HUDEP-2 (cell line): ENCODE measurements around the gene PLA2G2C.
A peak's percentile ranks its signal among the peaks of the same experiment; 100 is the strongest.
"Not testable (repeated sequence)": the region's sequence is repeated elsewhere in the genome, so short reads cannot be mapped to it uniquely, and the experiment has no call there.

Experiments used
- DNase-seq, 76 experiments: peaks; one replicate each; lab custom pipeline; 2025; ENCODE audit not compliant: unreplicated experiment in 76 of 76; lab: John Stamatoyannopoulos, UW

Gene PLA2G2C

DNA sequence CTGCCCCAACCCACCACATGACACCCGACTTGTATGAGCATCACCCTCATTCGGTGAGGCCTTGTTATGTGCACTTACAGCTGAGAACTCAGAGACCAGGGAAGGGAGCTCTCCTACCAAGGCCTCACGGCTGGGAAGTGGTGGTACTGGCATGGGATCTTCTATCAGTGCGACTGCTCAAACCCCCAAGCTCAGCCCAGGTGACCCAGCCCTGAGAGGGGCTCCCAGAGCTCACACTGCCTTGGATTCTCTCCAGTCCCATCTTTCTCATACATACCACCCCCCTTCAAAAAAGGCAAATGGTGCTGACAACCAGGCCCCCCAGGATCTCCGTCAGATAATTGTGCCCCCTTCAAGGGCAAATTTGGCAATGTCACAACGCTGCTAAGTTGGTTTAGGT is 48.0 kb downstream of the PLA2G2C start:
- no peak for DNase-seq

DNA sequence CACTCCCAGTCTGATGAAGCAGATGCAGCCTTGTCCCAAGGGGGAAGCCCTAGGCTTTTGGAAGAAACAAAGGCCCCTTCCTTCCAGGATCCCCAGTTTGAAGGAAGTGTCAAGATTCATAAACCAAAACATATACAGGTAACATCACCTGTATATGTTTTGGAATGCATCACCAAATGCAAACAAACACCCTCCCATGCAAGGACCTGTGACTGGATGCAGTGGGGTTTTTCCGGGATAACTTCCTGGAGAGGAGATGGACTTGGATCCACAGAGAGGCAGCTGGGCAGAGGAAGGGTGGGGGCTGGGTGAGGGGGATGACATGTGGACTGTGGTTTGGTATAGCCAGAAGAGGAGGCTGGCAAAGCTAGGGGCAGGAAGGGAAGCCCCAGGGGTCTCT is 48.7 kb downstream of the PLA2G2C start:
- DNase-seq: no peak

DNA sequence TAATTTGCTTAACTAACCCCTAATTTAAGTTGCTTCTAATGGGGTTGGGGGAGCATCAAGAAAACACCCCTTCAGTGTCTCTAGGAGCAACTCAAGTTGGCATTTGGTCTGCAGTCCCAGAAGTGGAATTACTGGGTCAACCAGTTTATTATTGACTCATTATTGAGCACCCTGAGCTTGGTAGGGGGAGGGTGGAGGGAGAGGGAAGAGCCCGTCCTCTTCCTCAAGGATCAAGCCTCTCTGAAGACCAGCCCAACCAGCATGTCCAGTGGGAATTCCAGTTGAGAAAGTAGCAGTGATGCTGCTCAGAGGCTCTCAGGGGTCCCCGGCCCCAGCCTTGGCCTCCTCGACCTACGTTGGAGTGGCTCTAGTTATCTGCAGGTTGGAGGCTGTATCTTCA is 49.3 kb downstream of the PLA2G2C start:
- no peak for DNase-seq

DNA sequence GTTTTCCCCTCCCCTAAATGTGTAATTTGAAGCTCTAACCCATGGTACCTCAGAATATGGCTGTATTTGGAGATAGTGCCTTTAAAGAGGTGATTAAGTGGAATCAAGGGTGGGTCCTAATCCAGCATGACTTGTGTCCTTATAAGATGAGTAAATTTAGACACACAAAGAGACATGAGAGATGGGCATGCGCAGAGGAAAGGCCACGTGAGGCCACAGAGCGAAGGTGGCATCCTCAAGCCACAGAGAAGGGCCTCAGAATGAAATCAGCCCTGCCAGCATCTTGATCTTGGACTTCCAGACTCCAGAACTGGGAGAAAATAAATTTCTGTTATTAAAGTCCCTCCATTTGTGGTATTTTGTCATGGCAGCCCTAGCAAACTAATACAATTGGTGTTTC is 50.1 kb downstream of the PLA2G2C start:
- DNase-seq: no peak

DNA sequence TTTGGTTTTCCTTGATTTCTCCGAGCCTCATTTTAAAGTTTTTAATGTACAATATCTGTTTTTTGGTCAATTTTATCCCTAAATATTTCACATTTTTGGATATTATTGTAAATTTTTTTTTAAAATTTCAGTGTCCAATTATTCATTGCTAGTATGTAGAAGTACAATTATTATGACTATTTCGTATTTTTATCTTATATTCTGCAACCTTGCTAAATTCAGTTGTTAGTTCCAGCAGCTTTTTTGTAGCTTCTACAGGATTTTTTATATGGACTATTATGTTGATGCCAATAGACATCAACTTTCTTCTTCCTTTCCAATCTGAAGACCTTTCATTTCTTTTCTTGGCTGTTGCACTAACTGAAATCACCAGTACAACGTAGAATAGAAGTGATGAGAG is 51.3 kb downstream of the PLA2G2C start:
- DNase-seq: no peak

DNA sequence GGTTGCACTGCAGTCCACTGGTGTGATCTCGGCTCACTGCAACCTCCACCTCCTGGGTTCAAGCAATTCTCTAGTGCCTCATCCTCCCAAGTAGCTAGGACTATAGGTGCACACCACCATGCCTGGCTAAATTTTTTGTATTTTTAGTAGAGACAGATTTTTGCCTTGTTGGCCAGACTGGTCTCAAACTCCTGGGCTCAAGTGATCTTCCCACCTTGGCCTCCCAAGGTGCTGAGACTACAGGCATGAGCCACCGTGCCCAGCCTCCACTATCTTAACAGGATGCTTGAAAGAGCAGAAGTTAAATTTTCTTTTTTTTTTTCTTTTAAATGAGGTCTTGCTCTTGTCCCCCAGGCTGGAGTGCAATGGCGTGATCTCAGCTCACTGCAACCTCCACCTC is 55.8 kb downstream of the PLA2G2C start:
- not testable (repeated sequence) for DNase-seq

DNA sequence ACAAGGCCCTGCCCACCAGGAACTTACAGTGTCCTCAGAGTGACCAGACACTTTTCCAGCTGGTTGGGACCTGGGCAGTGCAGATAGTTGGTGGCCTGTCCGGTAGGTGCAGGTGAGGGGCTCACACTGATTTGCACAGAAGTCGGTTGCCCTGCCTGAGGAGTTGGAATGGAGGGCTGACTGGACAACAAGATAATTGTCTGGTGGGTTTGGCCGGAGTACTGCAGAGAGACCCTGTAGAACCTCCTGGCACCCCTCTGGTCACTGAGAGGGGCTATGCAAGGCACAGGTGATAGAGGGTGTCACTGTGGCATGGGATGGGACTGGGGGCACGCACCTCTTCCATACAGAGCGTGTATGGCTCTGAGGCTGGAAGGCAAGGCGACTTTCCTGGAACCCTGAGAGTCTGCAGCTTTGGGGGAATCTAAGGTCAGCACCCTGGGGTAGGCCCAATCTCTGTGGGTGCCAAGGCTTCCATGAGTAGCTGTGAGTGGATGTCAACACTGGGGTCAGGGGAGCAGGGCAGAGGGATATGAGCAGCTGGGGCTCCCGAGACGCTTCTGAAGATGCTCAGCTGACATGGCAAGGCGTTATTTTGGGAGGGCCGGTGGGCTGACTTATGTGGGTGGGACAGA is 59.4 kb downstream of the PLA2G2C start:
- DNase-seq: no peak

DNA sequence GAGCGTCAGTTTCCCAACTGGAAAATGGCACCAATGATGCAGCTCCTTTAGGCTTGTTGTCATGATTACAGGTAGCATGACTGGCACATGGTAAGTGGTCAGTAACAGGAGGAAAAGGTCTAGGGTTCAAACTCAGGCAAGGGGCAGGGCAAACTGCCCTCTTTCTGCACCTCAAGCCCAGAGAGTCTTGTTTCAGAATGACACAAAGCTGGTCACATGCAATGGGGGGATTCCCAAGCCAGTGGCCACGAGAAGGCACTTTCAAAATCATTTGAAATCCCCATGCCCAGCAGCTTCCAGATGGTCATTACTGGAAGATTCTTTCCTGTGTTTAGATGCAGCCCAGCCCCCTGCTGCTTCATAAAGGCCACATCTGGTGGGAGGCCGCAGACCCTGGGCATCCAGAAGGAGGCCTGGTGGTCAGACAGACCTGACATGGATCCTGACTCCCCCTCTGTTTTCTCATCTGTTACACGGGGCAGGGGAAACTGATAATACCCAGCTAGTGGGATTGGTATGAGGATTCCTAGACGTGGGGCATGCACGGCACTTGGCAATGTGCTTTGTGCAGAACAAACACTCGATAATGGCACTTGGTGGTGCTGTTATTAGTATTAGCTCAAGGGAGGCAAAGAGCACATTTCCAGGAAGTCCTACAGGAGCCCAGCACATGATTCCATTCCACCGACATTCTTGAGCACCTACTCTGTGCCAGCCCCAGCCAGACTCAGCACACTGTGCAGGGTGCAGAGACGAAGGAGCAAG is 60.1 kb downstream of the PLA2G2C start:
- DNase-seq: no peak

DNA sequence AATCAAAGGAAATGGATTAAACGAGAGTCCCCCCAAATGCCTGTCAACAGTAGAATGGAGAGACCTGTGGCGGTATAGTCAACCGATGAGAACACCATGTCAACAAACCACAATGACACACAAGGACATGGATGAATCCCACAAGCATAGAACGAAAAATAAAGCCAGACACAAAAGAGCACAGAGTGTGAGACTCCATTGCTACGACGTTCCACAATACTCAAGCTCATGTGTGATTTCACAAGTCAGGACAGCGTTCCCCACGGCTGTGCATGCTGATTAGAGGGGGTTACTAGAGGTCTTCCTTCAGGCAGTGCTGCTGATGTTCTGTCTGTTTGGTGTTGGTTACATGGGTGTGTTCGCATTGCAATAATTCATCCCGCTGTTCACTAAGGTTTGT is 61.2 kb downstream of the PLA2G2C start:
- DNase-seq: no peak

DNA sequence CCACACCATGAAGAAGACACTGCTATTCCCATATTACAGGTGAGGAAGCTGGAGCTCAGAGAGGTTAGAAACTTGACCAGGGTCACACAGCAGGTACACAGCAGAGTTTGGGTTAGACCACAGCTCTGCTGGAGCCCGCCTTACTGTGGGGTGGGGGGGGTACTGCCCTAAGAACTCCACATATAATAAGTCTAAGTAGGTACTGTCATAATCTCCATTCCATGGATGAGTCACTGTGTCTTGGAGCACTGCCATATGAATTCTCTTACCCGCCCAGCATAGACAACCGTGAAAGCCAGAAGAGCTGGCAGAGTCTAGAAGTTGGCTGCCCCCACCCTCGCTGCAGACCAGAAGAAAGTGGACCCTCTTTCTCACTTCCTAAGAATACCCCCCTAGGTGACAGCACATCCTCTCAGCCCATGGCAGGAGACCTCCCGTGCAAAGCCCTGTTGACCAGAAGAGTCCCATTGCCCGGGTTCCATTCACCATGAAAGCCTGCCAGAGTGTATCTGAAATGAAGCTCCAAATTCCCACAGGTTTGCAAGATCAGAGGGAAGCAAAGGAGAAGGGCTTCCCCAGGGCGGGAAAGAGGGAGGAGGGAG is 61.8 kb downstream of the PLA2G2C start:
- peak in 72 of 76 experiments; percentile 13 to 88 (median 64) for DNase-seq

DNA sequence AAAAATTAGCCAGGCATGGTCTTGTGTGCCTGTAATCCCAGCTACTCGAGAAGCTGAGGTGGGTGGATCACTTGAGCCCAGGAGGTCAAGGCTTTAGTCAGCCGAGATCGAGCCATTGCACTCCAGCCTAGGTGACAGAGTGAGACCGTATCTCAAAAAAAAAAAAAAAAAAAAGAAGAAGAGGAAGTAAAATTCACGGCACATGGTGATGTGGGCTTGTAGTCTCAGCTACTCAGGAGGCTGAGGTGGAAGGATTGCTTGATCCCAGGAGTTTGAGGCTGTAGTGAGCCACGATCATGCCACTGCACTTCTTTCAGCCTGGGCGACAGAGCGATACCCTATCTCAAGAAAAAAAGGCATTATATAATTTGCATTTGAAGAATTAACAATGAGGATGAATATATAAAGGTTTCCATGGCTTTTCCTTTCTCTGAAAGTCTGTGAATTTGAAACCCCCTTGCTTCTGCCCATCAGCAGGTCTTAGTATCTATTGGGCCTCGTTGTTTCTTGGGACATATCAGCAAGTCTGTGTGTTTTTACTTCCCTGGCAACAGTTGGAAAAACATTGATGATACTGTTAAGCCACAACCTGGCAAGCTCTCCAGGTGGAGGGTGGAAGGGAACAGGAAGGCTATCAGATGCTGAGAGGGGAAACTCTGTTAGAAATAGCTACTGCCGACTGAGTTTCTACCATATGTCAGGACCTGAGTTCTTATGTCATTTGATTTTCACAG is 62.4 kb downstream of the PLA2G2C start:
- no peak for DNase-seq

DNA sequence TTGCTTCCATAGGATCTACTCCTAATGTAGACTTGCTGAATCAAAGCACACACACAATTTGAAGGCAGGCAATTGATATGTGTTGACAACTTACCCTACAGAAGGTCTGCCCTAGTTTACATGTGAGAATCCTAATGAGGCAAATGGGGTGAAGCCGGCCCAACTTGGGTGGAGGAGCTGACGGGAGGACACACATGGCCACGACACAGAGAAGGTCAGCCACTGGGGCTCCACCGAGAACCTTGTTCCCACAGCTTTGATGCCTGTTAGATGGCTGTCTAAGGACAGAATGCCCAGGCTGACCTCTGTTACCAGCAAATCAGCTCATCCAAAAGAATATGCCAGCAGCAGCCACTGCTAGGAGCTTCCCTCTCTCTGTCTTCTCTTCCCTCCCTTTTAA is 65.5 kb downstream of the PLA2G2C start:
- no peak for DNase-seq

DNA sequence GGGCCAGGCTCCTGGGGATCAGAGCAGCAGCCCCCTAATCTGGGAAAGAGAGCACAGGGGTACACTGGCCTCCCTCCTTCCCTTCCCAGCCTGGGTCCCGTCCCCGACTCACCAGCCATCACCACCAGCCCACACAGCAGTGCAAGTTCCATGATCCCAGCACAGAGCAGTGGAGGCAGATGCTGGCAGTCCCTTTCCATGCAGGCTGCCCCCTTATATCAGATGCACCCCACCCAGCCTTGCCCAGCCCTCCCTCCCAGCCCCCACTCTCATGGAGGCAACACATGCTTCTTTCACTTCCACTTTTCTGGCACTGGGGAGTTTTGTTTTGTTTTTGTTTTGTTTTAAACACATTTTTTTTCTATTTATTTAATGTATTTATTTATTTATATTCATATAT is 67.0 kb downstream of the PLA2G2C start, which contains the start of gene PLA2G2D:
Gene PLA2G2D (minus strand): TSS at position 190 of the 400 bp plus-strand sequence. CDS start 38 bp downstream, at position 152.
- no peak for DNase-seq

DNA sequence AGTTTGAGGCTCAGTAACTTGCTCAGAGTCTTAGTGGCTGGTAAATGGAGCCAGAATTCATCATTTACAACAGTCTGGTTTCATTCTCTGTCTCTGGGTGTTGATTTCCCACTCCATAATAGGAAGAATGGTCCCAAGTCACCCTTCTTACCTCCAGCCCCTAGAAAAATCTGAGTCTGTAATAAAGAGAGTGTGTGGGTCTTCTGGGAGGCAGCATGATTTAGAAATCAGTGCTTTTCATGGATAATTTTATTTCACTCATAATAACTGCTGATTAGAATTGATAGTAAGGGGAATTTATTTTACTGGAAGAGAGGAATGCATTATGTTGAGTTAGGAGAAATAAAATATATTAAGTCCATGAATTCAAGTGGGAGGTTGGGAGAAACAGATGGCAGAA is 69.1 kb downstream of the PLA2G2C start:
- no peak for DNase-seq

DNA sequence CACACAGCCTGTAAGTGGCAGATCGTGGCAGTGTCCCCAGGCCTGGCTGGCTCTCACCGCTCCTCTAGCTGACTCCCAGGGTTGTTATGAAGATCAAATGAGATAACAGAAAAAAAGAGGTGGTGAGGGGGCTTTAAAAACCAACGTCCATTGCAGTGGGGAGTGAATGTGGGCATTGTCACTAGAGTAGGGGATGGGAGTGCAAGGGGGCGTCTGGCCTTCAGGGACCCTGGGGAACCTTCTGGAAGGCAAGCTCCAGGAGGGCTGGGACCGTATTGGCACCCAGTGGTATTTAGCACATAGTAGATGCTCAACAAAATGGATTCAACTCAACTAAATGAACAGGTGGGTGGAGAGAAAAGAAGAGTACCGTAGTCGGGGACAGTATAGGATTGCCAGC is 70.4 kb downstream of the PLA2G2C start:
- no peak for DNase-seq

DNA sequence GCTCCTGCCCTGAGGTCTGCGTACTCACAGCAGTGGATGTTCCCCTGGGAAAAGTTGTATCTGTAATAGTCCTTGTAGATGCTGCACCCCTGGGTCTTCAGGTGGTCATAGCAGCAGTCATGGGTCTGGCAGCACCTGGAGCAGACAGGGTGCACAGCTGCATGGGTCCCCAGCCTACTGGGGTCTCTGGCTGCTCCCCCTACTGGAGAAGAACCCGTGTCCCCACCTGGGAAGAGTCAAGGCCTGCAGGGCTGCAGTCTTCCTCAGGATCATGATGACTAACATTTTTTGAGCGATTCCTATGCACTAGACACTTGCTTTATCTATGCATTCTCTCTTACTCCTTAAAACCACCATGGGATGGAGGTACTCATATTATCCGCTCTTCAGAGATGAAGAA is 70.8 kb downstream of the PLA2G2C start:
- DNase-seq: no peak

DNA sequence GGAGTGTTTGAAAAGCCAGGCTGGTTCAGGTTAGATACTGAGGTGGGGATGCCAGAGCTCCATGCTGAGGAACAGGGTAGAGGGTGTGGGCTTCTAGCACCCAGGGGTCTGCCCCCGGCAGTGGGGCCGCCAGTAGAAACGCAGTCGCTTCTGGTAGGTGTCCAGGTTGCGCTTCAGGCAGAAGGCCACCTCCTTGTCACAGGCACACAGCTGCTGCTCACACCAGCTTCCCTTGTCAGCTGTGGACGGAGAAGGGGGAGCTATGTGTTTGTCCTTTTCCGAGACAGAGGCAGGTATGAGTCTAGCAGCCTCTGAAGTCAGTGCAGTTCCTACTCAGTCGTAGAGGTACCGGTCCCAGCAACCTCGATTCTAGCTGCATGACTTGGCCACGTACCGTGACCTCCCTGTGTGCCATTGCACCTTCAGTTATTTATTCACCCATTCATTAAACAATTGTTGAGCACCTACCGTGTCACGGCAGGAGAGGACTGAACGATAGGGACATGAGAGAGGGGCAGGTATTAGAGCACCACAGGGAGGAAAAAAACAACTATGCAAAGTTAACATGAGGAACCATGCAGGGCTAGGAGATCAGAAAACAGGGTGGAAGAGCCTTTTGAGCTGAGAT is 72.2 kb downstream of the PLA2G2C start:
- DNase-seq: no peak
